Activated CD8-positive, alpha-beta memory T cell treated with anti-CD3 and anti-CD28 coated beads for 24 hours (primary cell): ENCODE data around the gene ZBTB12.
A peak's percentile ranks its signal among the peaks of the same experiment; 100 is the strongest.
"Not testable (repeated sequence)": the region's sequence is repeated elsewhere in the genome, so short reads cannot be mapped to it uniquely, and the experiment has no call there.

Experiments
- DNase-seq: peaks from one replicate; pipeline ENCODE4 v3.0.0-alpha.2; 2020

Gene ZBTB12

GRCh38 chr6:31874836-31875572 is 26.9 kb downstream of the ZBTB12 start:
- DNase-seq = no peak

GRCh38 chr6:31874084-31874670 is 27.7 kb downstream of the ZBTB12 start:
- no peak for DNase-seq

- no peak for DNase-seq
Measured at GRCh38 chr6:31871046-31871659, 30.7 kb downstream of the ZBTB12 start.

GRCh38 chr6:31870385-31870921 is 31.4 kb downstream of the ZBTB12 start:
- DNase-seq = no peak

- DNase-seq = no peak
Measured at GRCh38 chr6:31869343-31869742, 32.5 kb downstream of the ZBTB12 start.

- DNase-seq = not testable (repeated sequence)
Measured at GRCh38 chr6:31868658-31868971, 33.3 kb downstream of the ZBTB12 start.

- no peak for DNase-seq
Measured at GRCh38 chr6:31865205-31866118, 36.4 kb downstream of the ZBTB12 start.

- no peak for DNase-seq
Measured at GRCh38 chr6:31864818-31865204, 37.1 kb downstream of the ZBTB12 start.

- peak; percentile 70 for DNase-seq
Measured at GRCh38 chr6:31864123-31864562, 37.7 kb downstream of the ZBTB12 start.

- peak; percentile 97 for DNase-seq
Measured at GRCh38 chr6:31862344-31863235, 39.3 kb downstream of the ZBTB12 start, which contains the start of gene NEU1. Gene NEU1 (minus strand): TSS chr6:31862821. CDS start chr6:31862776, 45 bp downstream.

GRCh38 chr6:31861919-31862343 is 40.0 kb downstream of the ZBTB12 start:
- no peak for DNase-seq

GRCh38 chr6:31861150-31861549 is 40.7 kb downstream of the ZBTB12 start:
- no peak for DNase-seq

GRCh38 chr6:31860349-31860748 is 41.5 kb downstream of the ZBTB12 start:
- DNase-seq = no peak

GRCh38 chr6:31859923-31860322 is 42.0 kb downstream of the ZBTB12 start:
- no peak for DNase-seq

GRCh38 chr6:31858707-31859106 is 43.2 kb downstream of the ZBTB12 start:
- DNase-seq = no peak

- not testable (repeated sequence) for DNase-seq
Measured at GRCh38 chr6:31857774-31858173, 44.1 kb downstream of the ZBTB12 start.

- DNase-seq = not testable (repeated sequence)
Measured at GRCh38 chr6:31851980-31852718, 49.7 kb downstream of the ZBTB12 start.

GRCh38 chr6:31851485-31851832 is 50.4 kb downstream of the ZBTB12 start:
- no peak for DNase-seq

- DNase-seq = no peak
Measured at GRCh38 chr6:31850765-31851484, 51.0 kb downstream of the ZBTB12 start.
